Left ventricle myocardium superior (tissue), 1 donor: ENCODE results near the gene BBS7. TPM values are rescaled to one million over a fixed set of nuclear protein-coding genes. Genes with fewer than 3 reads are reported as not detected.

Experiments
- total RNA-seq: library from RNA; stranded (reverse); fragmentation: NEBNext Ultra II Directional; extraction: Animal tissue kit (Norgen Biotek cat#: 25700); gene quantifications from one replicate; pipeline ENCODE4 v1.2.1, GENCODE V29; 2021
- donor health status: DM: no; HTN: yes; CAD: no; lungs with severe emphysema.

BBS7 gene
- total RNA-seq, 1 donor from 2014 or later: 5.3 TPM

Other genes with a start within 250 kb of the BBS7 start
- 117 TPM for gene ANXA5, start 173.5 kb downstream of the BBS7 start, total RNA-seq
- not detected for gene SMIM43, start 105.3 kb downstream of the BBS7 start, total RNA-seq
- 9.4 TPM for gene EXOSC9, start 69.2 kb downstream of the BBS7 start, total RNA-seq
- gene CCNA2, start 46.6 kb downstream of the BBS7 start, total RNA-seq: 0.82 TPM
- 0.25 TPM for gene TRPC3, start 81.6 kb upstream of the BBS7 start, total RNA-seq